Stimulated activated CD8-positive, alpha-beta memory T cell treated with anti-CD3 and anti-CD28 coated beads, Interleukin-15, amount 100 ng/mL, for 4 hours (primary cell): ENCODE measurements around the gene CD58.
A peak's percentile ranks its signal among the peaks of the same experiment; 100 is the strongest.
"Not testable (repeated sequence)": the region's sequence is repeated elsewhere in the genome, so short reads cannot be mapped to it uniquely, and the experiment has no call there.

Experiments used
- DNase-seq, 2 donors: peaks; one replicate each; pipeline ENCODE4 v3.0.0-alpha.2; 2020; ENCODE audit warnings: low read depth in 2 of 2

CD58 gene

DNA sequence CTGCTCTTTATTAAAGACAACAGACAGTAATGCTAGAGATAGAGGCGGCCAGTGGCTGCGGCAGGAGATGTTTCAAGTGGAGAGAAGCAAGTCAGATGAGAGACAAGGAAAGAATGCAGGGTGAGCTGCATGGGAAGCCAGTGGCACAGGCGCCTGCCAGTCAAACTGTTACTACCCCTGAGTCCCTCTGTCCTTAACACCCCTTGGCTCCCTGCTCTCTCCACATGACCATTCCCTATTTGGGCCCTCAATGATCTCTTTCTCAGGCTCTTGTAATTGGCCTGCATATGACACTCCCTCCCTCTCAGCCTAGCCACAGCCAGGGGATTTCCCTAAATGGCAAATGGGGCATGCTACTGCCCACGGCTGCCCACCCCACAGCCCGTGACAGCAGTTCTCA is 22.6 kb upstream of the CD58 start:
- not testable (repeated sequence) for DNase-seq

DNA sequence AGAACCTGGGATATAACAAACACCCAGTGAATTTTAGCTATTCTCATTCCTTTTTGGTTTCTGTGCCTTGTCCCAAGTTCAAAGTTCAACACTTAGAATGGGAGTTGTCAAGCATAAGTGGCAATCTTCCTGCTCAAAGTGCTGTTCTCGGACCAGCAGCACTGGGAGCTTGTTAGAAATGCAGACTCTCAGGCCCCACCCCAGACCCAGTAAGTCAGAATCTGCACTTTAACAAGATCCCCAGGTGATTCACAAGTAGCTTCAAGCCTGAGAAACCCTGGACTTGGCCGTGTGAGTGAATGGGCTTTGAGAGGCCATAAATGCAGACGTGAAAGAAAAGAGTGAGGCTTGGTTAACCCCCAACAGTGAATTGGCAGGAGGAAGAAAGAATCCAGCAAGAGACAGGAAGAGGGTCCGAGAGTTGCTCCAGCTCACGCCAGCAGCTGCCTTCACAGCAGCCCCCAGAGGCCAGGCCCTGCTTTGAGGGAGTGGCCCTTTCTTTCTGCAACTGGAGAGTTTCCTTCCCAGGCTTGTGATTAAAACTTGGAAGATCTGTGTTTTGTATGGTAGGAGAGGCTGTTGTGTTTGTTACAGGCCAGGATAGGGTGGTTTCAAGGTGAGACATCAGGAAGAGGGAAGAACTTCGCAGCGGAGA is 21.3 kb upstream of the CD58 start:
- not testable (repeated sequence) for DNase-seq

DNA sequence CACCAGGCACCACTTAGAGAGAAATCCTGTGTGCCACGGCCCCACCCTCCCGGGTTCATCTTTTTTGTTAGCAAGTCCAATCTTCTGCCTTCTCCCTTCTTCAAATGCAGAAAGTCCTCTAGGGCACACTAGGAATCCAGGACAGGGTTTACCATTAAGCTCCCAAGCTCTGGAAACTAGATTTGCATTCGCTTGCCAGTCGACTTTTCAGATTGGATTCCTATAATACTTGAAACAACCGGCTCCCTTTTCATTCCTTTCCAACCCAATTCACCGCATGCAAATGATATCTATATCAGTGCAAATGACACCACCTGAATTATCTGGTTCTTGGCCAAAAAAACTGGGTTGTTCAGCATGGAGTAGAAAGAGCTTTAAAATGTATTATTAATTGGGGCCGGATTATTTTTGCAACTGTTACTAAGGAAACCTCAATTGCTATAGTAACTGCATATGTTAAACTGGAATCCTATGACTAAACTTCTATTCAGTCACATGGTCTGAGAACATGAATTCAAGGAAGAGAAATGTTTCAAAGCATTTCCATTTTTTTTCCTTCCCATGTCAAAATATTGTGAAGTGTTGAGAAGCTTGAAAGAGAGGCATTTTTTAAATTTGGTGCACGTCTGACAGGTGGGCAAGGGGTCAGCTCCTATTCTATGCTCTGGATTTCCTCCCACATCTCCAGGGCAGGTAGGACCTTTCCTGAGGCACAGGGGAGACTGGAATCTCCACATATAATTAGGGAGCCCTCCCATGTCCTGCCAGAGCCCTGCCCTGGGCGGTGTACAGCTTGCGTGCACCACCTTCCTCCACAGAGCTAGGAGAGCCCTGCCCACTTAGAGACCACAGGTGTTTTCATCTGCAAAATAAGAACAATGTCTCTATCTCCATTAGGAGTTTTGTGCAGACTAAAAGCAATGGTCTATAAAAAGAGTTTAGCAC is 20.5 kb upstream of the CD58 start:
- DNase-seq = not testable (repeated sequence)

DNA sequence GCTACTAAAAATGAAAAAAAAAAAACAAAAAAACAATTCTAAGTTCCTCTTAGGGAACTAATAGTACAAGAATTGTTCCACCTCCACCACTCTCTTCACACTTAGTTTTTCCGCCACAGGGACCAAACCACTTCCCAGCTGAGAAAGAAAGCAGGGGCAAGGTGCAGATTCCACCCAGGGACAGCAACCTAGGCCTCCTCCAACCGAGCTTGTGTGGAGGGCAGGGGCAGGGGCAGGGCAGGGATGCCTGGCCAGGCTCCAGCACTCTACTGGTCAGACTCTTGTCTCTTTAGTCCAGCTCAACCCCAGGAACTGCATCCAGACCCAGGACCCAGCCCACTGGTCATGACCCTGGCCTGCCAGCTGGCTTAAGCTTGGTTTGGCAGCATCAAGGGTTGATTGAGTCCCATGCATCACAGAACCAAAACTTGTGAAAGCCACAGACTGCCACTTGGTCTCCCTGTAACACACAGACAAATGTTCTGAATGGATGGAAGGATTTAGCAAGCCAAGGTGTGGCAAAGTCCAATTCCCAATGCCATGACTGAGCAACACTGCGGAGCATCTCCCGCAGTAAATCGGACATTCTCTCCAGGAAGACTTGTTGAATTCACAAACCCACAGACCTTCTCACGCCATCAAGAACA is 19.7 kb upstream of the CD58 start:
- DNase-seq = not testable (repeated sequence)

DNA sequence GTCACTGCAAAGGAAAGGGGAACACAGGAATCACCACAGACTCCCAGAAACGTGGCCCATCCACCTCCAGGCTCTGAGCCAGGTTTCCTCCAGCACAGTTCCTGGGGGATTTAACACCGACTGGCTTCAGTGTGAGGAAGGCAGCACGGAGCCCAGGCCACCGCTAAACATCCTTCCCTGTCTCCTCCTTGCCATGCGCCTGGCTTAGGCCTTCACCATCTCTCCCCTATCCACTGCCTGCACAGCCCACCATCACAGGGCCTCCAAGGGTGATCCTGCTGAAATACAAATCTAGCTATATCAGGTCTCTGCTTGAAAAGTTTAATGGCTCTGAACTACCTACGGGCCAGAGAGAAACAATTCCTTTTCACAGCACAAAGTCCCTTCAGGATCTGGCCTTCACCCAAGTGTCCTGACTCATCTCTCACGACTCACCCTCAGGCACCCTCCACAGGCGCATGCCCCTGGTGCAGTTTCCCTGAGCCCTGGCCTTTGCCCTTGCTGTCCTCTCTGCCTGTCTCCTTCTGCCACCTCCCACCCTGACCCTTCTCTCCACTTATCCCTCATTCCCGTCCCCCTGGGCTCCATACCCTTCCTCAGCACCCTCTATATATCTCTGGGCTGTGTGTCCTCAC is 18.4 kb upstream of the CD58 start:
- DNase-seq = not testable (repeated sequence)

DNA sequence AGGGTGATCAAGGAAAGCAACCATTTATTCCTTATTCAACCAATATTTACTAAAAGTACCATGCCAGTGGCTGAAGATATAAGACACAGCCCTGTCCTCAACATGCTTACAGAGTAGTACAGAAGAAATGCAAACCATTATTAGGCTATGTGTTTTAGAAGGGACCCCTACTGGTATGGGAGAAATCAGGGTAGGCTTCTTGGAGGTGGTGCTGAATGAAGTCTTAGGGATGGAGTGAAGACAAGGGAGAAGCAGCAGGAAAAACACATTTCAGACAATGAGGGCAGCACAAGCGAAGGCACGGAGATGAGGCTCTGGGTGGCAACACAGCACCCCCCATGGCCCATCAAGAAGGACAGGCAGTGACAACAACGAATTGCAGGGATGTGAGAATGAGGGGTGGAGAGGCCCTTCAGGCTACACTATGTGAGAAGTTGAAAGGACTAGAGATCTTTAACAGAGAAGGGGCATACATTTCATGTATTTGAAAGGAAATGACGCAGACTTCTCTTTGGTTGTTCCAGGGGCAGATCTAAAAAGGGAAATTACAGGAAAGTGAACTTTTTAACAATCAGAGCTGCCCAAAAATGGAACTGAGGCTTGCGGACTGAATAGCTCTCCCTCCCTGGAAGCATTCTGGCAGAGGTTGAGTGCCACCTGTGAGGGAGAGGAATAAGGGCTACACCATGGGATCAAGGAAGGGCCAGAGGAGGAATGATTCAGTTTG is 16.8 kb upstream of the CD58 start:
- DNase-seq = no peak

DNA sequence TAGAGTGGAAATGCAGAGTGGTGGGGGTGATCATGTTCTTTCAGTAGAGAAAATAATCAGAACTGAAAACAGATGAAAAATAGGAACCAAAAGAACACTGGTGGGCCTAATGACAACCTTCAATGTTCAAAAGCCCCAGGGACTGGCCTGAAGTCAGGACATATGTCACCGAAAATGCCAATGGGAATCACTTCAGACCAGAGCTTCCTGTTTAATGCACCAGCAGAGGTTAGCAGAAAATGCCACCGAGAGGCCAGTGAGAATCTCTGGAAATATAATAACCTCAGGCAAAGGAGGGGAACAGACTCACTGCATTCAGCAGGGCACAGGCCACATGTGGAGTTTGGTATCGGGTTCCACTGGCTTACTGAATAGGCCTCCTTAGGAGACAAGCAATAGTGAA is 15.9 kb upstream of the CD58 start:
- DNase-seq = no peak

DNA sequence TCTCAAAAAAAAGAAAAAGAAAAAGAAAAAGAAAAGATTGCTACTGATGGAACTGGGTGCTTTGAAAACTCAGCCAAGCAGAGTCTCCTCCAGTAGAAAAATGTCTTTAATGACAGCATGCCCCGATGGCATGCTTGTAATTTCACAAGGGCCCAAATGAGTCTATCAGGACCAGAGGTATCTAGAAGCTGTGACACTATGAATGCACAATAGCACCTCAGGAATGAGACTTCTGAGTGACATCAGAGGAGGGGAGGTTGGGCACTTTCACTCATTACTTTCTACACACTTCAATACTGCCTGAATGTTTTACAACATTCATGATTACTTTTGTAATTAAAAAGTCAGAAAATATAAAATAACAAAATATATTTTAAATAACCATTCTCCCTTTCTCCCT is 15.1 kb upstream of the CD58 start:
- no peak for DNase-seq

DNA sequence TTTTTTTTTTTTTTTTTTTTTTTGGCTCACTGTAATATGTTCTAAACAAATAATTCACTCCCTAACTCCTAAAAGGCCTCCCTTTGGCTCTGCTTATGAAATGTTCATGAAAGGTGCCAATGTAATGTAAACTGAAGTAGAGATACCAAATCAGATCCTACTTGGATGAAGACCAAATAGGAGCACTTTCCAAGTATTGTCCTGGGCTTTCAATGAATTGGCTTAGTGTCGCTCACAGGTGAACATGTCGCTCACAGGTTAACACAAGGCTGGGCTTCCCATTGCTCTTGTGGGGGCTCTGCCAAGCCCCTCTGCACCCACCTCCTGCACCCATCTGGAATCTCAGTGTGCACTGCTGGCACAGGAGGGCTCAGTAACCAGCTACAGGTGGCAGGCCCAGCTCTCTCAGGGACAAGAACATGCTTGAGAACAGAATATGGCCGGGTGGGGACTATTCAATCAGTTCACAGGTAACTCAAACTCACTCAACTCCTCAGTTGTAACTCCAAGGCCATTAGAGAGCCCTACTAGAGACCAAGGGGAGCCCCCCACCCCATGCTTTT is 10.6 kb upstream of the CD58 start:
- no peak for DNase-seq

DNA sequence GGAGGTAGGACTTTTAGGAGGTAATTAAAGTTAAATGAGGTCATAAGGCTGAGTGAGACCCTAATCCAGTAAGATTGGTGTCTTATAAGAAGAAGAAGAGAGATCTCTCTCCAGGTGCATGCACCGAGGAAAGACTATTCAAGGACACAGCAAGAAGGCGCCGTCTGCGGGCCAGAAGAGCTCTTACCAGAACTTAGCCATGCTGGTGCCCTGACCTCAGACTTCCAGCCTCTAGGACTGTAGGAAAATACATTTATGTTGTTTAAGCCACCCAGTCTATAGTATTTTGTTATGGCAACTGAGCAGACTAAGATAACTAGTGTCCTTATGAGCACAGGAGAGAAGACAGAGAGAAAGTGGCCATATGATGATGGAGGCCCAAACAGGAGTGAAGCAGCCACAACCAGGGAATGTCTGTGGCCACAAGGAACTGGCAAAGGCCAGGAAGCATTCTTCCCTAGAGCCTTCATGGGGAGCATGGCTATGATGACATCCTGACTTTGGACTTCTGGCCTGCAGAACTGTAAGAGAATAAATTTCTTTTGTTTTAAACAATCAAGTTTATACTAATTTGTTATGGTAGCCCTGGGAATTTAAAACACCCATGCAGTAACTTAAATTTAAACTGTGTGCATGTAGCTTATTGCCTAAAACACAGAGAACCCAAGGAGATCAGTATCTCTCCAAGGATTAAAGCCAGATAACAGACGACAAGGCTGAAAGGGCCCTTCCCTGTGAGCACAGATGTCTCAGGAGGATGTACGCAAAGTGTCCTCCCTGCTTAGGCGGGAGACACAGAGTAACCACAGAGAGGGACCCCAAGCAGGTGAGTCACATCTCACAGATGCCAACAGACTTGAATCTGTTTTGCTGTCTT is 9.9 kb upstream of the CD58 start:
- no peak for DNase-seq

DNA sequence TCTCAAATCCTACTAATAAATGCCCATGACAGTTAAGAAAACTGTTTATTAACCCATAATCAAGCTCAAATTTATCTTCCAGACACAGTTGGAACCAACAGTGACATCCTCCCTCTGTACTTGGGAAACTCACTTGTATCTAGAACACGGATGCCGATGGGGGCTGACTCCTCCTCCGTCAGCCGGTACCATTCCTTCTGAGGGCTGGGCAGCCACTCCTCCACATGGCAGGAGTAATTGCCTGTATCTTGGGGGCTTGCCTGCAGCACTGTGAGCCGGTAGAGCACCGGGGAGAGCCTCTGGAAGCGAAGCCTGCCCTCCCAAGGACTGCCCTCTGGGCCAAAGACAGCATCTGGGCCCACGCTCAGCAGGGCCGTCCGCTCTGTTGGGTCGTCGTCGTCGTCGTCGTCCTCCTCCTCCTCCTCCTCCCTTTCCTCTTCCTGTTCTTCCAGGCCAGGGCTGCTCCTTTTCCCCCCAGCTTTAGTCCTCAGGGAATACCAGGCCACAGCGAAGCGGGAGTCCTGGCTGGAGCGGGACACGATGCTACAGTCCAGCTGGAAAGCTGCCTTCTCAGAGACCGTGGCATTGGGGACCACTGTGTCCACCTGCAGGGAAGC is 8.5 kb upstream of the CD58 start:
- DNase-seq = no peak

DNA sequence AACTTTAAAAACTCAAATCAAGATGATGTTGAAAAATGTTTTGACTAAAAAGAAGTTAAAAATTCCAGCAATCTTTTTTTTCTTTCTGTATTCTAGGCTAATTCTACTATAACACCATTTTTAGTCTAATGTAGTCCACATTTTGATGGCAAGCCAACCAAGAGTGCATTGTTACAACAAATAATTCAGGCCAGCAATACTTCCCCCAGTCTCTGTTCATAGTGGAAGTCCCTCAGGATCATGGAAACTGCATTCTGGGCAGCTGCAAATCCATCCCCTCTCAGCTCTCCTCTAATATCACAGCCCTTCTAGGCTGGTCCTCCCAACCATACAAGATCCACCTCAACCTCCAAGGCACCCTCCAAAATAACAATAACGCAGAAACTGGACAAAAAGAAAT is 7.8 kb upstream of the CD58 start:
- no peak for DNase-seq

DNA sequence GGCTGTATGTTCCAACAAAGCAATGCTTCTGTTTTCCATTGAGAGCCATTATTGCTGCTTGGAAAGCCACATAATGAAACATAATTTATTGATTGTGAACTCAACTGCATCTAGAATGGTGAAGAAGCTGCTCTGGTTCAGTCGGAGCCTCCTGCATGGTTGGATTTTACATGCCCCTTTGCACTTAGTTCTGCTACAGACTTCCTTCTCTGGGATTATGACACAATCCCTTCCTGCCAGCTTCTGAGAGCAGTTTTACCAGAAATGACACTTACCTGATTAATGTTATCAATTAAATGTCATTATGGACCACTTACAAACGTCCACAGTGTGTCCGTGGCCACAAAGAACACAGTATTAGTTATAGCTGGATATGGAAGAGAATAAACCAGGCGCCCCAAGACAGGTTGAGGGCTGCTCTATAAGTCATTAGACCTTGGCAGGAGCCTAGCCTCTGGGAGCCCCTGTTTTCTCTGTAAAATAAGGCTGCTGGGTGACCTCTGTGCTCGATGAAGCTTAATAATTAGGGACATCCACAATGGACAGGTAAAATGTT is 7.0 kb upstream of the CD58 start:
- no peak for DNase-seq

DNA sequence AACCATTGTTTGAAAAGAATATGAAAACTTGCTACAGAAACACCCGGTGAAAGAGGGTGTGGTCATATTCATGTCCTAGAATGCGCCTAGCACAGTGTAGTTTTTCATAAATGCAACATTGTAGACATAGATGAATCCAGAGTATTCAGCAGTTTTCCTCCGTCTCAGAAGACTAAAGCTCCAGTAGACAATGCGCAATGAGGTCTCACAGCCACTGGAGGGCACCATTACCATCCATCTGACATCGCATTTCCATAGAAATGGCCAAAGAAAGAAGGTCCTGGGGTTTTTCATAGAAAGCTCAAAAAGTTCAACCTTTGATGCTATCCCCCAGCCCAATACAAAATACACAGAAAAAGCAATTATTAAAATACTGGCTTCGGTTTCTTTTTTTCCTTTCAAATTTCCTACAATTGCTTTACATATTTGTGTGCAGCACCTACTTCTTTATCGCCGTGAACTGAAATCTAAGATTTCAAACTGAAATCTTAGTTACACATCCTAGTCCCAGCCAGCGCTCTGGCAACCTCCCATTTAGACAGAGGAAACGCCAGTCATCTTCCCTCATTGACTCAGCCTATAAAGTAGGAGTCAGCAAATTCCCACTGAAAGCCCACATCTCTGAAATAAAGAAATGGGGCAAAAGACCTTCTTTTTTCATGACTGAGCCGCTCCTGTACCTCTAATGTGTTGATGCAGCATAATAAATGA is 3.9 kb upstream of the CD58 start:
- DNase-seq = peak in 1 of 2 donors; percentile 46

DNA sequence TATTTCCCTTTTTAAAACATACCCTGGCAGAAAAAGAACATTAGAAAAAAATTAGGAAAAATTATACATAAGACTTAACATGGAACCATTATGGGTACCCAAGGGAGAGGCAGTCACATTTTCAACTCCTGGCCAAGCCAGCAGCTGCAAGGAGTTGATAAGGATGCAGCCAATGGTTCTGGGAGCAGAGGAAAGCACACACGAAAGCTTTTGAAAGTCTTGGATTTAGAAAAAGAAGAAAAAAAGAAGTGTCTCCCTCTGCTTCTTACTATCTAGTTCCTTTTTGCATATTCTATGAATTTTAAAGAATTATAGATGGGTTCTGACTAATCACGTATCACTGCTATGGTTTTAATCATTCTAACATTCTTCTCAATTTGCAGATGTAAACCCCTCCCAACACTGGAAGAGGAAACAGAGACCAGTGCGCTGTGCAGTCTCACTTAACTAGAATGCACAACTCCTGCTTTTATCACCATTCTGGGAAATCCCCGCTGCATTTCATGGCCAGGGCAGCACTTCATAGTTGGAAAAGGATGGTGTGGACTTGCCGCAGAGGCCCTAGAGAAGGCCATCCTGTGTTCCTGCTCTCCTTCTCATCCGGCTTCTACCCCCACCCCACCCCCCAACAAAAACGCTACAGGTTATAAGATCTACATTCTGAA is 2.7 kb upstream of the CD58 start:
- no peak for DNase-seq

DNA sequence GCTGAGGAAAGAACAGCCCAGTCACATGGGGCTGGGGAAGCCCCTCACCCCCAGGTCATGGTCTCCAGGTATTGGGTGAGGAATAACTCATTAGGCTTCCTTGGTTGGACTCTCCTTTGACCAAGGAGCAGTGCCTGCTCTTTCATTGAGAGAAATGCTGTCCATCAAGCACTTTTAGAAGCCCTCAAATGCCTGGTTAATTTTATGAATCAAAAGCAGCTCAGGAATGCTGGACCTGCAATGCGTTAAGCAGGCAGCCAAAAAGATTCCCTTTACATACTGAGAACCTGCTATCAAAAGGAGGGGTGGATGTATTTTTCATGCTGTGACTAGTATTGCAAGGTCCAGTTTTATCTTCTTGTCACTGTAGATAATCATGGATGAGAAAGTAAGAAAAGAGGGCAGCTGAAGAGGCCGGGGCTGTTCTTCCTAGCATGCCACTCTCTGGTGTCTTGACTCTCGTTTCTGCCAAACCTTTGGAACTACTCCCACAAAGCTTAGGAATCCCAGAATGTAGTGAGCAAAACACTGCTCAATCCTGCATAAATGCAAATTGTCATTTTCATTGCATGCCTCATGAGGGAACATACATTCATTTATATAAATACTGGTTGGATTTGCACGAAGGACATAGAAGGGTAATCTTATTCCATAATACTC is 2.1 kb upstream of the CD58 start:
- DNase-seq = no peak

DNA sequence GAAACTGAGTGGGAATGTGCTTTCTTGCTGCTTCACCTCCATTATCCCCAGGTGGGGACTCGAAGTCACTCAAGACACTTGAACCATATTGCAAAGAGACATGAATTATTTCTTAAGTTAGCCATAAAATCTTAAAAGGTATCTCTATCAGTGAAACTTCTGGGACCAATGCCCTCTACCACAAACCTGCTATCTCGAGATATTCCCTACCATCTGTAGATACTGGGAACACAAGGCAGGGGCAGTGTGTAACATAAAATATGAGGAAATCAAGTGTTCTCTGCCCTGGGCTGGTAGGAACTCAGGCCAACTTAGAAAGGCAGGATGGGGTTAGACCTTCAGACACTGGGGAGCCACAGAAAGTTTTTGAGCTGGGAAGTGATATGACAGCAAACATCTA is 1.3 kb upstream of the CD58 start:
- no peak for DNase-seq
